Mesendoderm (in vitro differentiated cells): ENCODE results near the gene CFAP100.

Experiments
- DNase-seq: peaks from one replicate; pipeline ENCODE4 v3.0.0; 2013
- H2AK5ac ChIP-seq: 2 replicates; pipeline ENCODE4 v1.6.1; 2013; ENCODE audit warnings: low read length, inconsistent platforms
- H2BK120ac ChIP-seq: 2 replicates; pipeline ENCODE4 v1.6.1; 2013; ENCODE audit warnings: low read depth, mild to moderate bottlenecking, low read length, moderate library complexity, mixed read lengths
- H2BK15ac ChIP-seq: replicated peaks from 2 replicates; pipeline ENCODE4 v1.6.1; 2013; ENCODE audit warnings: low read depth, mild to moderate bottlenecking, moderate library complexity
- H2BK5ac ChIP-seq: 2 replicates; pipeline ENCODE4 v1.6.1; 2013; ENCODE audit warnings: low read length, inconsistent platforms
- H3K18ac ChIP-seq: 2 replicates; pipeline ENCODE4 v1.6.1; 2013; ENCODE audit warnings: mild to moderate bottlenecking, low read length, mixed read lengths
- H3K23ac ChIP-seq: one replicate; pipeline ENCODE4 v1.6.1; 2013; ENCODE audit warnings: low read length
- H3K27ac ChIP-seq: 2 replicates; pipeline ENCODE4 v1.5.1; 2013; ENCODE audit warnings: low read depth, mild to moderate bottlenecking, inconsistent platforms, low read length, moderate library complexity
- H3K27me3 ChIP-seq: 2 replicates; pipeline ENCODE4 v1.6.1; 2013; ENCODE audit warnings: low read length, control low read depth, mild to moderate bottlenecking, inconsistent platforms; ENCODE audit not compliant: insufficient read depth, poor library complexity
- H3K36me3 ChIP-seq: 2 replicates; pipeline ENCODE4 v1.6.1; 2013; ENCODE audit warnings: low read length, inconsistent platforms; ENCODE audit not compliant: control insufficient read depth, insufficient read depth
- H3K4ac ChIP-seq: one replicate; pipeline ENCODE4 v1.6.1; 2013; ENCODE audit warnings: low read depth, mild to moderate bottlenecking, low read length, moderate library complexity
- H3K4me1 ChIP-seq: 2 replicates; pipeline ENCODE4 v1.6.1; 2013; ENCODE audit warnings: low read depth, low read length, inconsistent platforms; ENCODE audit not compliant: control insufficient read depth
- H3K4me2 ChIP-seq: 2 replicates; pipeline ENCODE4 v1.6.1; 2013; ENCODE audit warnings: low read length
- H3K4me3 ChIP-seq: 2 replicates; pipeline ENCODE4 v1.5.1; 2013; ENCODE audit warnings: mild to moderate bottlenecking, low read length
- H3K56ac ChIP-seq: one replicate; pipeline ENCODE4 v1.6.1; 2013; ENCODE audit warnings: low read length
- H3K79me1 ChIP-seq: 2 replicates; pipeline ENCODE4 v1.6.1; 2013; ENCODE audit warnings: low read length, inconsistent platforms
- H3K79me2 ChIP-seq: 2 replicates; pipeline ENCODE4 v1.6.1; 2013; ENCODE audit warnings: mild to moderate bottlenecking, low read length; ENCODE audit not compliant: control insufficient read depth, insufficient read depth
- H3K9ac ChIP-seq: 2 replicates; pipeline ENCODE4 v1.6.1; 2013; ENCODE audit warnings: low read length, inconsistent platforms
- H4K5ac ChIP-seq: one replicate; pipeline ENCODE4 v1.6.1; 2013; ENCODE audit warnings: low read length
- H4K8ac ChIP-seq: one replicate; pipeline ENCODE4 v1.6.1; 2013; ENCODE audit warnings: low read depth, mild to moderate bottlenecking, control low read depth, low read length, moderate library complexity
- WGBS: extraction: QIAGEN DNeasy Blood & Tissue Kit; methylation state at CpG from one replicate; pipeline ENCODE4 v1.1.7; 2013; ENCODE audit warnings: low lambda C conversion rate, missing lambda C conversion rate; ENCODE audit not compliant: insufficient coverage; ENCODE audit errors: extremely low coverage; 5-methylcytosine and 5-hydroxymethylcytosine counted together

The CFAP100 gene

DNA sequence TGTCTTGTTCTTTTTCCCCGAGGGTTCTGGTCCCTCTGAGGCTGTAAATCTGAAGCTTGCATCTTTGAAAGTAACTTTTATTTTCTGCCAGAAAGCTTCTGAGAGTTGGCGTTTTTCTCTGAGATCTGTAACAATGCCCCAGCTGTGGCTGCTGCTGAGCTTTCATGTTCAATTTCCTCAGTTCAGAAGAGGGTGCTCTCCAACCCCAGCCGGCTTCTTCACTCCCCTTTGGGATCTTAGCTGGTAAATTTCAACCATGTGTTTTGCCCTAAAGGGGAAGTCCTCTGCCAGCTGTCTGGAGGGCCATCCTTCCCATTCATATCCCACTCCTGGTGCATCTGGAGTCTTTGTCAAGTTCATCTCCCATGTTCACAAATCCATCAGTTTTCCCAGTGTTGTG is 18.3 kb upstream of the CFAP100 start:
- no peaks in the 10 kb centered on the region for H3K36me3 ChIP-seq
- no peak for DNase-seq
- H3K27me3 ChIP-seq: no peaks in the 10 kb centered on the region
- no CpG with 5 or more reads among the region's 3 CpGs for WGBS
- H3K4ac ChIP-seq: no peak overlapping the region
- no peak overlapping the region for H4K8ac ChIP-seq
- H3K4me3 ChIP-seq: no peak overlapping the region
- no peak overlapping the region for H3K4me2 ChIP-seq
- H3K18ac ChIP-seq: no peak overlapping the region
- H2BK5ac ChIP-seq: no peak overlapping the region
- no peaks in the 10 kb centered on the region for H3K79me2 ChIP-seq
- H3K79me1 ChIP-seq: no peaks in the 10 kb centered on the region
- no peak overlapping the region for H2BK120ac ChIP-seq
- H3K4me1 ChIP-seq: no peaks in the 10 kb centered on the region
- H2BK15ac ChIP-seq: no peak overlapping the region
- no peak overlapping the region for H3K23ac ChIP-seq
- no peak overlapping the region for H3K9ac ChIP-seq
- no peak overlapping the region for H4K5ac ChIP-seq
- H3K27ac ChIP-seq: no peak overlapping the region
- H2AK5ac ChIP-seq: no peak overlapping the region
- H3K56ac ChIP-seq: no peak overlapping the region

DNA sequence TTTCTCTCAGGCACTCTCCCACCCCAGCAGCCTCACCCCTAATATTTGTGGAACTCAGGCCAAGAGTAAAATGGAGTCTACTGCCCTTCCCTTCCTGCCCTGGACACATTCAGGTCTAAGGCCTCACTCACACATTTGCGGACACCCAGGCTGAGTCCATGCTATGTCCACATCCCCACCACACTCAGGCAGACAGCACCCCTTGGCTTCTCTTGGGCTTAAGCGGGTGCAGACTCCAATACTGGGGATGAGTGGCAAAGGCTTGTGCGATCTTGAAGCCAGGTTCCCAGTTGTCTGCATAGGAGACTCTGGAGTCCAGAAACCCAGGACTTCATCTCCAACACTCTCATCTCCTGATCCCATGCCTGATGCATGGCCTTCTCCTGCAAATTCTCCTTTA is 17.5 kb upstream of the CFAP100 start:
- no peak overlapping the region for H4K8ac ChIP-seq
- no peak overlapping the region for H3K23ac ChIP-seq
- no peaks in the 10 kb centered on the region for H3K27me3 ChIP-seq
- H3K36me3 ChIP-seq: no peaks in the 10 kb centered on the region
- H3K27ac ChIP-seq: no peak overlapping the region
- H3K56ac ChIP-seq: no peak overlapping the region
- H4K5ac ChIP-seq: no peak overlapping the region
- WGBS: no CpG with 5 or more reads among the region's 3 CpGs
- H3K4me3 ChIP-seq: no peak overlapping the region
- no peak overlapping the region for H2BK120ac ChIP-seq
- H2AK5ac ChIP-seq: no peak overlapping the region
- H3K4ac ChIP-seq: no peak overlapping the region
- no peak overlapping the region for H2BK15ac ChIP-seq
- no peak overlapping the region for H2BK5ac ChIP-seq
- no peak overlapping the region for H3K4me2 ChIP-seq
- H3K4me1 ChIP-seq: no peaks in the 10 kb centered on the region
- no peak overlapping the region for H3K9ac ChIP-seq
- no peak for DNase-seq
- no peaks in the 10 kb centered on the region for H3K79me2 ChIP-seq
- no peaks in the 10 kb centered on the region for H3K79me1 ChIP-seq
- H3K18ac ChIP-seq: no peak overlapping the region

DNA sequence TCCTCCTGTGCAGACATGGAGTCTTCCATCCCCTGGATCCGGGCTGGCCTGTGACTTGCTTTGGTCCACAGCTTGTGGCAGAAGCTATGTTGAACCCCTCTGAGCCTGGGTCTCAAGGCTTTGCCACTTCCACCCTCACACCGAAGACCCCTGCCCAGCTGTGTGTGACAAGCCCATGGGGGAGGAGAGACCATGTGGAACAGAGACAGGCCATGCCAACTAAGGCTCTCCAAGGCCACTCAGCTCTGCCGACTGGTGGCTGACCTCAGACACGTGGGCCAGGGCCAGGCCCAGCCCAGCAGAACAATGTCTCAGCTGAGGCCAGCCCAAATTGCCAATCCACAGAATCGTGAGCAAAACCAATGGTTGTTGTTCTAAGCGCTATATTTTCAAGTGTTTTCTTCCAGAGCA is 16.4 kb upstream of the CFAP100 start:
- no peaks in the 10 kb centered on the region for H3K79me1 ChIP-seq
- H3K4me3 ChIP-seq: no peak overlapping the region
- no peak overlapping the region for H4K8ac ChIP-seq
- H2BK15ac ChIP-seq: no peak overlapping the region
- H2BK5ac ChIP-seq: no peak overlapping the region
- H3K4ac ChIP-seq: no peak overlapping the region
- H2BK120ac ChIP-seq: no peak overlapping the region
- DNase-seq: no peak
- H3K18ac ChIP-seq: no peak overlapping the region
- no peak overlapping the region for H3K56ac ChIP-seq
- H4K5ac ChIP-seq: no peak overlapping the region
- no peaks in the 10 kb centered on the region for H3K4me1 ChIP-seq
- H3K79me2 ChIP-seq: no peaks in the 10 kb centered on the region
- H3K27ac ChIP-seq: no peak overlapping the region
- H3K4me2 ChIP-seq: no peak overlapping the region
- WGBS: no CpG with 5 or more reads among the region's 6 CpGs
- no peaks in the 10 kb centered on the region for H3K36me3 ChIP-seq
- no peak overlapping the region for H3K23ac ChIP-seq
- no peak overlapping the region for H3K9ac ChIP-seq
- H2AK5ac ChIP-seq: no peak overlapping the region
- no peaks in the 10 kb centered on the region for H3K27me3 ChIP-seq

DNA sequence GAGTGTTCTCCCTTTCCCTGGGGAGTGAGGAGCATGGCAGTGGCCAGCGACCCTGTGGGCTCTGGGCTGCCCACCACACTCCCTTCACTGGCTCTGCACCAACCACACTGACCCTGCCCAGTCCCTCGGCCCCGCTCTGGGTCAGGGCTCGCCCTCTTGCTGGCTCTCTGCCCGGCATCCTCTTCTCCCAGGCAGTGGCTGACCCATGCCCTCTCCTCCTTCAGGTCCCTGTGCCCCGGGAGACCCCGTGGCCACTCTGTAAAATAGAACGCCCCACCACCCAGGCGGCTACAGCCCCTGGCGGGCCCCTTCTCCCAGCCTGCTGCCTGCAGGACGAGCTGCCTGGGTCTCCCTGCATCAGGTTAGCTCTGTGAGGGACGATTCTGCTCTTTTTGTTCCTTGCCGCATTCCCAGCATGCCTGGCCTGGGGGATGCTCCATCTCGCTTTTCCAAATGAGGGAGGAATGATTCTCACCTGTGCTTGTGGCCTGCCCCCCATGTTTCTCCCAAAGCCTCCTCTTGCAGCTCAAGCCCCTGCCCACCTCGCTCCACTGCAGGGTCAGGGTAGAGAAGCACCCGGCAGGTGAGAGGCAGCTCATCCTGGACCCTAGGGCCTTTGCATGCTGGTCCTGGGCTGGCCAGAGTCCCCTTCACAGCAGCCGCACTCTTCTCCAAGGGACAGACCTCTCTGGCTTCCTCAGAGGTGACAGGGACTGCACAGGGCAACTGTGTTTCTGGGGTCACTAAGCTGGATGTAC is 14.5 kb upstream of the CFAP100 start:
- H3K4me3 ChIP-seq: no peak overlapping the region
- no peak overlapping the region for H3K27ac ChIP-seq
- H3K27me3 ChIP-seq: no peaks in the 10 kb centered on the region
- H3K79me1 ChIP-seq: no peaks in the 10 kb centered on the region
- H2BK5ac ChIP-seq: no peak overlapping the region
- H2BK15ac ChIP-seq: no peak overlapping the region
- no peaks in the 10 kb centered on the region for H3K79me2 ChIP-seq
- H3K56ac ChIP-seq: no peak overlapping the region
- no peaks in the 10 kb centered on the region for H3K4me1 ChIP-seq
- no peak overlapping the region for H3K4me2 ChIP-seq
- H3K4ac ChIP-seq: no peak overlapping the region
- no peak overlapping the region for H4K5ac ChIP-seq
- WGBS: no CpG with 5 or more reads among the region's 17 CpGs
- no peak overlapping the region for H3K23ac ChIP-seq
- H2BK120ac ChIP-seq: no peak overlapping the region
- DNase-seq: no peak
- H3K36me3 ChIP-seq: no peaks in the 10 kb centered on the region
- no peak overlapping the region for H4K8ac ChIP-seq
- no peak overlapping the region for H3K9ac ChIP-seq
- no peak overlapping the region for H2AK5ac ChIP-seq
- H3K18ac ChIP-seq: no peak overlapping the region

DNA sequence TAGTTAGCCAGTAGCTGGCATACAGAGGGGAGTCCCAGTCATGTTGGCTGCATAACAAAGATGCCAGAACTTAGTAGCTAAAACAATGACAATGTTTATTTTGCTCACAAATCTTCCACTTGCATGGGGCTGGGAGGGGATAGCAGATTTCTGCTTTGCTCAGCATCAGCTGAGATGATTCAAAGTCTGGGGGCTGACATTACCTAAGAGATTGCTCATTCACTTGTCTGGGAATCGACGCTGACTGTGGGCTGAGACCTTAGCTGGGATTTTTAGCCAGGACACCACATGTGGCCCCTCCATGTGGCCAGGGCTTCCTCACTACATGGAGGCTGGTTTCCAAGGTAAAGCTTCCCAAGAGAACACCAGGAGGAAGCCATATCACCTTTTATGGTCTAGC is 12.7 kb upstream of the CFAP100 start:
- no peak overlapping the region for H2BK120ac ChIP-seq
- H3K4me2 ChIP-seq: no peak overlapping the region
- no peak overlapping the region for H3K56ac ChIP-seq
- no peak overlapping the region for H3K4ac ChIP-seq
- H2AK5ac ChIP-seq: no peak overlapping the region
- no peak overlapping the region for H3K18ac ChIP-seq
- no peaks in the 10 kb centered on the region for H3K4me1 ChIP-seq
- no peak overlapping the region for H2BK5ac ChIP-seq
- no peaks in the 10 kb centered on the region for H3K79me2 ChIP-seq
- H4K5ac ChIP-seq: no peak overlapping the region
- no peak overlapping the region for H3K4me3 ChIP-seq
- H3K27me3 ChIP-seq: no peaks in the 10 kb centered on the region
- no peak overlapping the region for H2BK15ac ChIP-seq
- H3K79me1 ChIP-seq: no peaks in the 10 kb centered on the region
- no peak overlapping the region for H4K8ac ChIP-seq
- no peak for DNase-seq
- no peak overlapping the region for H3K23ac ChIP-seq
- no peak overlapping the region for H3K9ac ChIP-seq
- WGBS: no CpG with 5 or more reads among the region's 2 CpGs
- H3K36me3 ChIP-seq: no peaks in the 10 kb centered on the region
- no peak overlapping the region for H3K27ac ChIP-seq
